Measurements from ENCODE around the gene XRCC5. TPM values are rescaled to one million over a fixed set of nuclear protein-coding genes. Genes with fewer than 3 reads are reported as not detected.
A peak's percentile ranks its signal among the peaks of the same experiment; 100 is the strongest.

XRCC5 gene
- total RNA-seq, 5 donors from 2014 or later (not counting 1 experiment from before 2014, with no cell fraction given) = 187 to 219 (median 202) TPM

GRCh38 chr2:216071111-216071851 lies 37.9 kb upstream of the XRCC5 start:
- Histone ChIP-seq H3K4me1 (ENCODE audit: control insufficient read depth in 1 of 2, extremely low read depth in 1 of 2, insufficient read depth in 2 of 2, low read length in 2 of 2) (peaks cover 8 to 18% of the 10 kb centered on the region in 2 experiments), H3K27ac (ENCODE audit: low read length) (no peak overlapping the region), H3K4me3 (ENCODE audit: control insufficient read depth in 1 of 2, extremely low read depth in 1 of 2, low read length in 1 of 2) (no peak overlapping the region), H3K36me3 (ENCODE audit: control insufficient read depth in 2 of 2, extremely low read depth in 1 of 2, insufficient read depth in 1 of 2, low read length in 1 of 2) (peaks cover 0 to 7% of the 10 kb centered on the region in 2 donors), H3K27me3 (replicated peaks in 1 of 2; ENCODE audit: control insufficient read depth in 2 of 2, extremely low read depth in 1 of 2, insufficient read depth in 2 of 2, low read length in 1 of 2) (no peaks in the 10 kb centered on the region), H3K9me3 (no peaks in the 10 kb centered on the region)
- Mint-ChIP-seq H3K27ac (no peak overlapping the region), H3K36me3 (peaks cover 46% of the 10 kb centered on the region), H3K4me3 (no peak overlapping the region), H3K27me3 (no peaks in the 10 kb centered on the region), H3K9me3 (no peaks in the 10 kb centered on the region), H3K4me1 (peaks cover 38 to 47% (median 45%) of the 10 kb centered on the region in 3 donors)
- no peak for DNase-seq
- 90% methylated on average over 6 of the region's 12 CpGs for WGBS (ENCODE audit: insufficient coverage)
- ChIA-PET POLR2A (interaction anchor here in 1 of 2 donors (0.6 kb wide), 1 partner anchor 56 kb away, joined by 3 read pairs; no protein-coding TSS in a partner anchor), CTCF (interaction anchor here in 1 of 2 donors (1.4 kb wide), 1 partner anchor 13 kb away, joined by 5 read pairs; no protein-coding TSS in a partner anchor)
- no peak for ATAC-seq (replicated peaks in 1 of 4)

- Histone ChIP-seq H3K27ac (ENCODE audit: low read length) (no peak overlapping the region), H3K4me3 (ENCODE audit: control insufficient read depth in 1 of 2, extremely low read depth in 1 of 2, low read length in 1 of 2) (no peak overlapping the region), H3K9me3 (no peaks in the 10 kb centered on the region), H3K4me1 (ENCODE audit: control insufficient read depth in 1 of 2, extremely low read depth in 1 of 2, insufficient read depth in 2 of 2, low read length in 2 of 2) (peaks cover 8 to 18% of the 10 kb centered on the region in 2 experiments), H3K27me3 (replicated peaks in 1 of 2; ENCODE audit: control insufficient read depth in 2 of 2, extremely low read depth in 1 of 2, insufficient read depth in 2 of 2, low read length in 1 of 2) (no peaks in the 10 kb centered on the region), H3K36me3 (ENCODE audit: control insufficient read depth in 2 of 2, extremely low read depth in 1 of 2, insufficient read depth in 1 of 2, low read length in 1 of 2) (peaks cover 0 to 7% of the 10 kb centered on the region in 2 donors)
- H3K27me3 Mint-ChIP-seq = no peaks in the 10 kb centered on the region
- CTCF ChIA-PET = interaction anchor here in 1 of 2 donors (0.5 to 0.7 kb wide), 2 partner anchors 40 to 618 kb away, joined by 3 read pairs; no protein-coding TSS in a partner anchor
- no peak overlapping the region for H3K4me3 Mint-ChIP-seq
- H3K9me3 Mint-ChIP-seq = no peaks in the 10 kb centered on the region
- H3K36me3 Mint-ChIP-seq = peaks cover 45% of the 10 kb centered on the region
- H3K4me1 Mint-ChIP-seq = peaks cover 38 to 46% (median 44%) of the 10 kb centered on the region in 3 donors
- no peak overlapping the region for H3K27ac Mint-ChIP-seq
- POLR2A ChIA-PET = interaction anchor here in 1 of 2 donors (0.5 kb wide), 1 partner anchor 36 kb away, joined by 3 read pairs; the partner anchor contains the start of gene XRCC5
- no peak for DNase-seq
- no peak for ATAC-seq (replicated peaks in 1 of 4)
Observed at GRCh38 chr2:216072473-216072872, 36.7 kb upstream of the XRCC5 start.

- Histone ChIP-seq H3K36me3 (ENCODE audit: control insufficient read depth in 2 of 2, extremely low read depth in 1 of 2, insufficient read depth in 1 of 2, low read length in 1 of 2) (peaks cover 0 to 7% of the 10 kb centered on the region in 2 donors), H3K27me3 (replicated peaks in 1 of 2; ENCODE audit: control insufficient read depth in 2 of 2, extremely low read depth in 1 of 2, insufficient read depth in 2 of 2, low read length in 1 of 2) (no peaks in the 10 kb centered on the region), H3K4me3 (ENCODE audit: control insufficient read depth in 1 of 2, extremely low read depth in 1 of 2, low read length in 1 of 2) (no peak overlapping the region), H3K4me1 (ENCODE audit: control insufficient read depth in 1 of 2, extremely low read depth in 1 of 2, insufficient read depth in 2 of 2, low read length in 2 of 2) (peaks cover 6 to 16% of the 10 kb centered on the region in 2 experiments), H3K27ac (ENCODE audit: low read length) (no peak overlapping the region), H3K9me3 (no peaks in the 10 kb centered on the region)
- no peaks in the 10 kb centered on the region for H3K27me3 Mint-ChIP-seq
- H3K36me3 Mint-ChIP-seq = peaks cover 41% of the 10 kb centered on the region
- ChIA-PET POLR2A (interaction anchor here in 1 of 2 donors (0.6 kb wide), 1 partner anchor 25 kb away, joined by 11 read pairs; no protein-coding TSS in a partner anchor), CTCF (interaction anchor here in 1 of 2 donors (1.8 kb wide), 1 partner anchor 15 kb away, joined by 4 read pairs; no protein-coding TSS in a partner anchor)
- ATAC-seq (replicated peaks in 1 of 4) = no peak
- no peak for DNase-seq
- H3K4me1 Mint-ChIP-seq = peaks cover 35 to 41% (median 36%) of the 10 kb centered on the region in 3 donors
- H3K27ac Mint-ChIP-seq = peak overlapping the region; percentile 44 to 72
- H3K9me3 Mint-ChIP-seq = no peaks in the 10 kb centered on the region
- H3K4me3 Mint-ChIP-seq = peak overlapping the region in 1 of 3 donors; percentile 12
Observed at GRCh38 chr2:216073773-216074172, 35.4 kb upstream of the XRCC5 start.

DNA sequence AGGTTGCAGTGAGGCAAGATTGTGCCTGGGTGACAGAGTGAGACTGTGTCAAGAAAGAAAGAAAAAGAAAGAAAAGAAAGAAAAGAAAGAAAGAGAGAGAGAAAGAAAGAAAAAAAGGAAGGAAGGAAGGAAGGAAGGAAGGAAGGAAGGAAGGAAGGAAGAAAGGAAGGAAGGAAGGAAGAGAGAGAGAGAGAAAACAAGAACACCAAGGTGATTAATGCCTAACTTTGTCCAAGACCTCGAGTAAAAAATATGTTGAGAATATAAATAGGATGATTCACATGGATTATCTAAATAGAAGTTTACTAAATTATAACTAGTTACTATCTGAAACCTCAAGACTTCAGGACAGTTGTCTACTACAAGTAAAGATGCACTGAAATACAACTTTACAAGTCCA lies 34.8 kb upstream of the XRCC5 start:
- no peak overlapping the region for H3K27ac ChIP-seq (ENCODE audit: low read length)
- H3K27me3 Mint-ChIP-seq = no peaks in the 10 kb centered on the region
- peaks cover 0 to 7% of the 10 kb centered on the region in 2 donors for H3K36me3 ChIP-seq (ENCODE audit: control insufficient read depth in 2 of 2, extremely low read depth in 1 of 2, insufficient read depth in 1 of 2, low read length in 1 of 2)
- peaks cover 41% of the 10 kb centered on the region for H3K36me3 Mint-ChIP-seq
- DNase-seq (no peak), ATAC-seq (replicated peaks in 1 of 4) (no peak)
- H3K9me3 Mint-ChIP-seq = no peaks in the 10 kb centered on the region
- ChIA-PET CTCF (interaction anchor here in 1 of 2 donors (1.8 kb wide), 1 partner anchor 16 kb away, joined by 4 read pairs; no protein-coding TSS in a partner anchor), POLR2A (interaction anchor here in 1 of 2 donors (0.6 kb wide), 1 partner anchor 26 kb away, joined by 11 read pairs; no protein-coding TSS in a partner anchor)
- peak overlapping the region in 1 of 2 donors; percentile 73 for H3K27ac Mint-ChIP-seq
- no peaks in the 10 kb centered on the region for H3K27me3 ChIP-seq (replicated peaks in 1 of 2; ENCODE audit: control insufficient read depth in 2 of 2, extremely low read depth in 1 of 2, insufficient read depth in 2 of 2, low read length in 1 of 2)
- WGBS (ENCODE audit: insufficient coverage) = no CpG with 5 or more reads among the region's 1 CpG
- H3K4me3 Mint-ChIP-seq = peak overlapping the region in 1 of 3 donors; percentile 12
- no peak overlapping the region for H3K4me3 ChIP-seq (ENCODE audit: control insufficient read depth in 1 of 2, extremely low read depth in 1 of 2, low read length in 1 of 2)
- H3K9me3 ChIP-seq = no peaks in the 10 kb centered on the region
- H3K4me1 ChIP-seq (ENCODE audit: control insufficient read depth in 1 of 2, extremely low read depth in 1 of 2, insufficient read depth in 2 of 2, low read length in 2 of 2) = peaks cover 6 to 19% of the 10 kb centered on the region in 2 experiments
- H3K4me1 Mint-ChIP-seq = peaks cover 30 to 39% (median 32%) of the 10 kb centered on the region in 3 donors

DNA sequence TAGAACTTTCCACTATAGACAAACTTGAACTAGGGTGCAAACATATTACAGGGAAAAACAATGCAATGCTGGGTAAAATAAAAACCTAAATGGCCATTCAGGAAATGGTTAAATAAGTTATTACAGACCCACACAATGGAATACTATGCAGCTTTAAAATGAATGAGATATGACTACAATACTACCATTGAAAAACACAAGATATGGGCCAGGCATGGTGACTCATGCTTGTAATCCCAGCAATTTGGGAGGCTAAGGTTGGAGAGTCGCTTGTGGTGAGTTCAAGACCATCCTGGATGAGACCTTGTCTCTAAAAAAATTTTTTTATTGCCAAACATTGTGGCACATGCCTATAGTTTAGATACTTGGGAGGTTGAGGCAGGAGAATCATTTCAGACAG lies 34.4 kb upstream of the XRCC5 start:
- WGBS (ENCODE audit: insufficient coverage) = no CpG with 5 or more reads among the region's 1 CpG
- H3K4me1 Mint-ChIP-seq = peaks cover 29 to 39% (median 31%) of the 10 kb centered on the region in 3 donors

More for the DNA sequence above, 34.4 kb upstream of the XRCC5 start:
- POLR2A ChIA-PET = interaction anchor here in 1 of 2 donors (0.7 kb wide), 1 partner anchor 71 kb away, joined by 5 read pairs; no protein-coding TSS in a partner anchor
- Mint-ChIP-seq H3K4me3 (no peak overlapping the region), H3K36me3 (peaks cover 41% of the 10 kb centered on the region), H3K27me3 (no peaks in the 10 kb centered on the region), H3K9me3 (no peaks in the 10 kb centered on the region), H3K27ac (peak overlapping the region in 1 of 2 donors; percentile 44)
- DNase-seq = no peak
- CTCF ChIA-PET = interaction anchor here (1.1 to 1.8 kb wide), 3 partner anchors 15 to 42 kb away, joined by 3 to 4 read pairs (median 3); no protein-coding TSS in a partner anchor
- Histone ChIP-seq H3K36me3 (ENCODE audit: control insufficient read depth in 2 of 2, extremely low read depth in 1 of 2, insufficient read depth in 1 of 2, low read length in 1 of 2) (peaks cover 0 to 7% of the 10 kb centered on the region in 2 donors), H3K27me3 (replicated peaks in 1 of 2; ENCODE audit: control insufficient read depth in 2 of 2, extremely low read depth in 1 of 2, insufficient read depth in 2 of 2, low read length in 1 of 2) (no peaks in the 10 kb centered on the region), H3K9me3 (no peaks in the 10 kb centered on the region), H3K4me3 (ENCODE audit: control insufficient read depth in 1 of 2, extremely low read depth in 1 of 2, low read length in 1 of 2) (no peak overlapping the region), H3K27ac (ENCODE audit: low read length) (no peak overlapping the region), H3K4me1 (ENCODE audit: control insufficient read depth in 1 of 2, extremely low read depth in 1 of 2, insufficient read depth in 2 of 2, low read length in 2 of 2) (peaks cover 8 to 19% of the 10 kb centered on the region in 2 experiments)
- ATAC-seq (replicated peaks in 1 of 4) = no peak

Measured in T-cell (primary cell).